HL-60/S4 treated with retinoic acid at 250 ng/mL for 4 days and 3 days (cell line): ENCODE results near the gene PLCB3.

Source experiments
- in situ Hi-C: fragments of 300-500 bp; cut with MboI; formaldehyde crosslinking; loops from 2 replicates; pipeline ENCODE4 v1.7.0; 2022; ENCODE audit warnings: low sequenced_read_pairs

Gene PLCB3

DNA sequence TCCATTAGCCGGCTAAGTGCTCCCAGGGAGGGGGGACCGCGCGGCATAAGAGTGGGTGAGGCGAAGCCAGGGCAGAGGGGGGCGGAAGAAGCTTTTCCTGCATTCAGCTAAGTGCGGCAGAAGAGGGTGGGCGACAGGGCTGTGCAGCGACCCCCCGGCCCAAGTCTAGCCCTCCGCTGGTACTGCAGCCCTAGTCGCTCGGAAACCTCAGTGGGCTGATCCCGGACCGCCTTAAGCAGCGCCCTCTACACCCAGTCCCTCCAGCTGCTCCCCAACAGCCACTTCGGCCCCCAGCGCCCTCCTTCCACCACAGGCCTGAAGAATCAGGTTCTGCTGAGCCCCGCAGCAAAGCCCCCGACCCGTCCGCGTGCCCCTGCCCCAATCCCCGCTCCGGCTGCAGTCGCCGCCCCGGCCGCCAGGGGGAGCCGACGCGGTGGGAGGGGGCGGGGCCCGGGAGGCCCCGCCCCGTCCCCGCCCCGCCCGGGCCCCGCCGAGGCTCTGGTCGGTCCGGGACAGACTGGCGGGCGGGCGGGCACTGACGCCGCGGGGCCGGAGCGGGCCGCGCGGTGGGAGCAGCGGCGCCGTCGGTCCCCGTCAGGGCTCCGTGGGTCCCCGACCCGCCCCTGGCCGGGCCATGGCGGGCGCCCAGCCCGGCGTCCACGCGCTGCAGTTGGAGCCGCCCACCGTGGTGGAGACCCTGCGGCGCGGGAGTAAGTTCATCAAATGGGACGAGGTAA lies at the start of gene PLCB3:
PLCB3 (plus strand) TSS at position 515 of the 737 bp plus-strand sequence; CDS start at position 635, 120 bp downstream.
- in situ Hi-C loops: no loop called here

DNA sequence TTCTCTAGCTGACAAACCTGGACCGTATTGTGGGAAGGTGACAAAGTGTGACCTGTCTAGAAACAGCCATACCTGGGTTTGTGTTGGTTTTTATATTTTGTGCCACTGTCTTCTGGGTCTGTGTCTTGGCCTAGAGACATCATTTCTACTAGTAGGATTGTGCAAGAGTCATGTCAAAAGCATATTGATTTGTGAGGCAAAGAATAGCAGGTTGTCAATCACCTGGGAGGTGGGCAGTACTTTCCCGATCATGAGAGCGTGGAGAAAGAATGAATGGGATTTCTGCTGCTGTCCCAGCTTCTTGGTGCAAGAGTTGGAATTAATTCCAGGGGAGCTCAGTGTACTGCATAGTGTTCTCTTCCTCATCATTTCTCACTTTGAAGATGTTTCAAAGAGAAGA lies 49.8 kb upstream of the PLCB3 start:
- in situ Hi-C loops: no loop called here

DNA sequence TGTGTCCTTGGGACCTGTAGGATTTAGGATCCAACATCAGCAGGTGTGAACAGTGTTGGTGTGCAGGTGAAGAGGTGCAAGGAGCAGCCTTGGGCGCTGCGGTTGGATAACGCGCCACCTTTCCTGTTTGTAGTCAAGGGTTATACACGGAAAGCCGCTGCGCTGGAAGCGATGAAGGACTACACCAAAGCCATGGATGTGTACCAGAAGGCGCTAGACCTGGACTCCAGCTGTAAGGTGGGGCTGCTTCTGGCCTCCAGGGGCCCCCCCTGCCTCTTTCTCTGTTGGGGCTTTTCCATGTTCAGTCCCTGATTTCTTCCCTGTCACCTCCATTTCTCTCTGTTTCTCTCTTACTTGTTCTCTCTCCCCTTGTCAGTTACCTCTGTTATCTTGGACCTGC lies 48.3 kb upstream of the PLCB3 start:
- in situ Hi-C loops: no loop called here

DNA sequence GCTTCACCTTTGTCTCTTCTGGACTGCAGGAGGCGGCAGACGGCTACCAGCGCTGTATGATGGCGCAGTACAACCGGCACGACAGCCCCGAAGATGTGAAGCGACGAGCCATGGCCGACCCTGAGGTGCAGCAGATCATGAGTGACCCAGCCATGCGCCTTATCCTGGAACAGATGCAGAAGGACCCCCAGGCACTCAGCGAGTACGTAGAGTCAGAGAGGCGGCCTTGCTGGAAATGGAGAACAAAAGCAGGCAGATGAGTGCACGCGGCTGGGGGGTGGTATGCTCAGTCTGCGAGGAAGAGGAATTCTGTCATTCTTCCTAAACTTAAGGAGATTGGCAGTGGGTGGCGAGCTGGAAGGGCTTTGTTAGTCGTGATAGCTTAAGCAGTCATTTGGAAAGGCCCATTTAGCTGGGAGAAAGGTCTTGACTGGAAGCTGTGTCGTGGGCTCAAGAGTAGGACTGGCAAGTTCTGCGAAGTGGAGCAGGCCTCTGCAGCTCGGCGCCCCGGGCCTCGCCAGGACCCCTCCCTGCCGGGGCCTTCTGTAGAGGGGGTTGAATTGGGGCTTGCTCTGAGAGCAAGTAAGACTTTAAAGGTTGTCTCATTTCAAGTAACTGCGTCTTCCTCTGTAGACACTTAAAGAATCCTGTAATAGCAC lies 47.8 kb upstream of the PLCB3 start:
- in situ Hi-C loops: no loop called here

DNA sequence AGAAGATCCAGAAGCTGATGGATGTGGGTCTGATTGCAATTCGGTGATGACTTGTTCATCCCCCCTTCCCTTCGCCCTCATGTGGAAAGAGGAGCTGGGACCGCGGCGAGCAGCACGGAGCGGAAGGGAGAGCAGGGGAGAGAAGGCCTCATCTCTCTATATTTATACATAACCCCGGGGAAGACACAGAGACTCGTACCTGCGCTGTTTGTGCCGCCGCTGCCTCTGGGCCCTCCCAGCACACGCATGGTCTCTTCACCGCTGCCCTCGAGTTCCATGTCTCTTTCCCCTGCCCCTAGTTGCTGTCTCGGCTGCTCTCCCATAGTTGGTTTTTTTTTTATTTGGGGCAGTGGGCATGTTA lies 47.3 kb upstream of the PLCB3 start:
- in situ Hi-C loops: no loop called here

DNA sequence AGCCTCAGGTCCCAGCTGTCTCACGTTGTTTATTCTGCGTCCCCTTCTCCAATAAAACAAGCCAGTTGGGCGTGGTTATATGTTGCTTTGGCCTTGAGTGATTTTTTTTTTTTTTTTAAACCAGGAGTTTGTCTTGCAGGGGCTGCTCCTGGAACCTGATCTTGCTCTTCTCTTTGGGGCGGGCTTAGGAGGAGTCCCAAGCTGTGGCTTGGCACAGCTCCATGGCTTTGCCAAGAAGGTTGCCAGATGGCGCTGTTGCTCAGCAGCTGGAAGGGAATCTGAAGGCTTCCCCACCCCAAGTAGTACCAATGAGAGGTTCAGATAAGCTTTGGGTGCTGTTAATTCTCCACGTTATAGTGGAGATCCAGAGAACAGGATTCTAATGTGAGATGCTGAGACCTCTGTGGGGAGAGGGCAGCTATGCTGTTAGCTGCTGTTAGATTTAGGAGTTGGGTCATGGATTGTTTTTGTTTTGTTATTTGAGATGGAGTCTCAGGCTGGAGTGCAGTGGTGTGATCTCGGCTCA lies 46.8 kb upstream of the PLCB3 start:
- in situ Hi-C loops: no loop called here

DNA sequence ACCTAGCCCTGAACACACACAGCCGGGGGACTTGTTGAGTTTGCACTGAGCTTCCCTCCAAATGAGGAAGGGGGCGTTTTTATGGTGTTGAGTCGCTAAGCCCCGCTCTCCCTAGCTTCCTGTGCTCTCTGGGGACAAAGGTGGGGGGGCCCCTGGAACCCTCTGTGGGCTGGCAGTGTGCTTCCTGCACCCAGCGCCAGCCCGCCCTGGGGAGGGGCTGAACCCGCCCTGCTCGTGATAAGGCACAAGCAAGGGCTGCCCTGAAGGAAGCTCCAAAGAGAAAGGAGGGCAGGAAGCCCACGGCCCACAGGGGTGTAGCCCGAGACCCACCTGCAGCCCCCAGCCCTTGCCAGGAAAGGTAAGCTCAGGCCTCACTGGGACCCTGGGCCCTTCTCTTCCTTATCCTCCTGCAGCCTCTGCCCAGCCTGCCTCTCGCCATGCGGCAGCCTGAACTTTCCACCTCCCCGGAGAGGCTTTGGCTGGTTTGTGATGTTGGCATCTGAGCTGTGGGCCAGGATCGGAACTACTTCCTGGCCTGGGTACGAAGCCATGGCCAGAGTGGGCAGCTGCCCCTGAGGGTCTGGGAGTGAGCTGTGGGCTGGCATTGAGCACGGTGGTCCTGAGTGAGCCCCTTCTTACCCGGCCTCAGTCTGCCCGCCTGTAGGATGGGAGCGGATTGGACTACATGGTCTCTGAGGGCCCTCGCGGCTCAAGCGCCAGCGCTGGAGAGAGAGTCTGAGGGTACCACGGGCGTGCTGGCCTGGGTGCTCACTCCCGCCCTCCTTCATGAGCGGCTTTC lies 44.7 kb upstream of the PLCB3 start, which contains the start of gene FERMT3:
FERMT3 (plus strand) TSS at position 265 of the 799 bp plus-strand sequence. CDS start 644 bp downstream, outside the sequence.
- in situ Hi-C loops: no loop called here

DNA sequence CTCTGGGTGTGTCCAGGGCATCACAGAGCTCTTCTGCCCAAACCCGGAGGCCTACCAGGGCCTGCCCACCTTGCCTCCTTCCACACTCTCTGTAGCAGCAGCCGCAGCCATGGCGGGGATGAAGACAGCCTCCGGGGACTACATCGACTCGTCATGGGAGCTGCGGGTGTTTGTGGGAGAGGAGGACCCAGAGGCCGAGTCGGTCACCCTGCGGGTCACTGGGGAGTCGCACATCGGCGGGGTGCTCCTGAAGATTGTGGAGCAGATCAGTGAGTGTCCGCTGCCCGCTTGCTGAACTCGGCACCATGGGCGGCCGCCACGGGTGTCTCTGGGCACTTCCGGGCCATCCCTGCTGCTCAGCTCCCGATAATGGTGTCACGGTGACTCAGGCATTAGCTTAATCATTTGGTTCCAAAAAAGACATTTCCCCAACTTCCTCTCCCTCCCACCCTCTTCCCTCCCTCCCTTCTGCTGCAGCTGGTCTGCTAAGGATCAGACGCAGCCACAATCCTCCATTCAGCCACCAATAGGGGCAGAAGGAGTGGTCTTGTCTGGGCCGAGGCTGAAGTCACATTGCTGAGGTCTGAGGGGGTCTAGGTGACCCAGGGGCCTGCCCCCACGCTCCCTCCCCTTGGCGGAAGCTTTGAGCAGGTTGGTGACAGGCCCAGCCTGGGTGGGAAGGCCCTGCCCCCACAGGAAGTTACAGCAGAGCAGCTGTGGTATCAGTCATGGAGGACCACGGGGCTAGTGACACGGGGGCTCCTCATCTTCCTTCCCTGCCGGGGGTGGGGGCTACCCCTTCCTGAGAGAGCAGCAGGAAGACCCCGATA lies 43.9 kb upstream of the PLCB3 start:
- in situ Hi-C loops: no loop called here

DNA sequence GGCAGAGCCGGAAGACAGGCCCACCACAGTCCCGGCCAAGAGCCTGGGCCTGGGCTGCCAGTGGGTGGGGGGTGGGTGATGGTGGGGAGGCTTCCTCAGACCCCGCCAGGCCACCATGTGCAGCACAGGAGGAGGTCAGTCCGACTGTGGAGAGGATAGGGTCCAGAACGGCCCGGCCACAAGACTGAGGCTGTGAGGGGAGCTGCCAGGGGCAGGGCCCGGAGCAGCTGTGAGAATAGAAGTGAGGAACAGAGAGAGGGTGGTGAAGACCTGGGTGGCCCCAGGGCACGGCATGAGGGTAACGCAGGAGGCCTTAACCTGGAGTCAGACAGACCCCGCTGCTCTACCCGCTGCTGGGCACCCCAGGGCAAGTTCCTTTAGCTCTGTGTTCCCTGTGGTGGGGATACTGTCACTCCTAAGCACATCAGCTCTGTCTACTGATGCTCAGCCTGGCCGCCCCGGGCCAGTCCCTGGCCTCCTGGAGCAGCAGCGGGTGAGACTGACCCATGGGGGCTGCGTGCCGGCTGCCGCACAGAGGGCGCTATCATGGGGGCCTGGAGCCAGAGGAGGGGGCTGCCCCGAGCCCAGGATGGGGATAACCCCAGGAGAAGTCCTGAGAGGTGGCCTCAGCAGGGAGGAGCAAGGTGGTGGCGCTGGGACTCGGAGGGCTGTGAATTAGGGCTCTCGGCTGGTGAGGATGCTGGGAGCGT lies 43.1 kb upstream of the PLCB3 start:
- in situ Hi-C loops: no loop called here

DNA sequence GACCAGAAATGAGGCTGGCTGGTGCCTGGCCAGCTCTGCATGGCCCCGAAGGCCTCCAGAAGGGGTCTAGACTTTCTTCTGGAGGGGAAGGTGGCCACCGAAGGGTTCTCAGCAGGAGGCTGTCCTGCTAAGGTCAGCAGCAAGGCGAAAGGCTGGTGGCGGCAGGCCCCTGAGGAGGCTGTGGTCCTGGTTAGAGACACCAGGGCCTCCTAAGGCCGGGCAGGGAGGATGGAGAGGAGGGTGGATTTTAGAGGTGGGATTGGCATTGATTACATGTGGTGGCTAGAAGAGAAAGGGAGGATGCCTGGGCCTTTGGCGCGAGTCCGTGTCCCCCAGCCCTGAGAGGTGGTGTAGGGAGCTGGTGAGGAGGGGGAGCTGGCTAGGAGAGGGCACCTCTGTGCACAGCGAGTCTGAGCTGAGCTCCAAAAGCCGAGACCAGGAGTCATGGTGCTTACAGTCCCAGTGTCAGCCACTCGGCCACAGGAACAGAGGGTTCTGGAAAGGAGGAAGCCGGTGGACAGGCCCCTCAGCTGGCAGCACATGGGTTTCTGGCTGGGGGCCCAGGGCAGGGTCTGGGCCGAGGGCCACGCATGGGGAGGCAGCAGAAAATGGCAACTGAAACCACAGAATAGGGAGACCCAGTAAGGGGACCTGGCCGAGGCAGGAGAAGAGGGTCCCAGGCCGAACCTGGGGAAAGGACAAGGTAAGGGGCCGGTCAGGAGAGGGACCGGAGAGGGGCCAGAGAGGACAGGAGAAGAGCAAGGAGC lies 42.4 kb upstream of the PLCB3 start:
- in situ Hi-C loops: no loop called here

DNA sequence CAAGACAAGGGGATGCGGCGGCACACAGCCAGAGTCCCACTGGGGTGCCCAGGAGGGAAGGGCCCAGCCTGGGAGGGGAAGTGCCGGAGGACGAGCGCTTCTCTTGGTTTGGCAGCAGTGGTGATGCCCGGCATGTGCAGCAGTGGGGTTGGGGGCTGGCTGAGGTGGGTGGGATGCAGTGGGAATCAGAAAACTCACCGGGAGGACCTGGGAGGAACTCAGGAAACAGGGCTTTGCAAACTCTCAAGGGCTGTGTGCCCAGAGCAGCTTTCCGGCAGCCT lies 41.8 kb upstream of the PLCB3 start:
- in situ Hi-C loops: no loop called here

DNA sequence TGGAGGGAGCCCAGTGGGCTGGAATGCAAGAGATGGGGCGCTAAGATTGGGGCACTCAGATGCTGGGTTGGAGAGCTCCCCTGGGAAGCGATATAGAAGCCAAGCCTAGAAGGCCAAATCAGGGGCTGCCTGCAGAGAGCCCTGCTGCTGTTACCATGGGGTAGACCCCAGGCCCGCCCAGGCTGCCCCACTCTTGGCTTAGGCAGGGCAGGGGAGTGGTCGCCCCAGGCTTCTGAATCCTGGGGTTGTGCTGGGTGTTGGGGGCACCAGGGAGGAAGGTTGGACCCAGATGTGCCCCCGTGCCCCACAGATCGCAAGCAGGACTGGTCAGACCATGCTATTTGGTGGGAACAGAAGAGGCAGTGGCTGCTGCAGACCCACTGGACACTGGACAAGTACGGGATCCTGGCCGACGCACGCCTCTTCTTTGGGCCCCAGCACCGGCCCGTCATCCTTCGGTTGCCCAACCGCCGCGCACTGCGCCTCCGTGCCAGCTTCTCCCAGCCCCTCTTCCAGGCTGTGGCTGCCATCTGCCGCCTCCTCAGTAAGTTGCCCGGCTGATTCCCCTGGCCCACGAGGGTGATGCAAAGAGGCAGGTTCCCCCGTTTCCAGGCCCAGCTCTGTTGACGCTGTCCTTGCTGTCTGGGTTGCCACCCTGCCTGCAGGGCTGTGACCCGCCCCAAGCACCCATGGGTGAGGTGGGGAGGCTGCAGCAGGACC lies 40.9 kb upstream of the PLCB3 start:
- in situ Hi-C loops: no loop called here

DNA sequence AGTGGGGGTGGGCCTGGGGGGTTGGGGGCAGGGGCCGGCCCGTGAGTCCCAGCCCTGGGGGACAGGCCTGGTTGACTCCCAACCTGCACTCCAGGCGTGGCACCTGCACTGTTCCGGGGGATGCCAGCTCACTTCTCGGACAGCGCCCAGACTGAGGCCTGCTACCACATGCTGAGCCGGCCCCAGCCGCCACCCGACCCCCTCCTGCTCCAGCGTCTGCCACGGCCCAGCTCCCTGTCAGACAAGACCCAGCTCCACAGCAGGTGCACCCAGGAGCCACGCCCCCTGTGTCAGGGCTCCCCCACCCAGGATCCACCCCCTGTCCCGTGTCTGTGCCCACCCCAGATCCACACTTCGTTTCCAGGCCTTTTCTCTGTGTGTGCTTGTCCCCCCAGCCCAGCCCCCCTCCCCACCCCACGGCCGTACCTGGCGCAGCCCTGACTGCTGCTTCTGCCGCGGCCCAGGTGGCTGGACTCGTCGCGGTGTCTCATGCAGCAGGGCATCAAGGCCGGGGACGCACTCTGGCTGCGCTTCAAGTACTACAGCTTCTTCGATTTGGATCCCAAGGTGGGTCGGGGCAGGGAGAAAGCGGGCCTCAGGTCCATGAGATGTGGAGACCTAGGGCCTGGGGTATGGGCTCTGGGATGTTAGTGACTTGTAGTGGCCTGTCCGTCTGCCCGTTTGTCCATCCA lies 40.0 kb upstream of the PLCB3 start:
- in situ Hi-C loops: no loop called here

DNA sequence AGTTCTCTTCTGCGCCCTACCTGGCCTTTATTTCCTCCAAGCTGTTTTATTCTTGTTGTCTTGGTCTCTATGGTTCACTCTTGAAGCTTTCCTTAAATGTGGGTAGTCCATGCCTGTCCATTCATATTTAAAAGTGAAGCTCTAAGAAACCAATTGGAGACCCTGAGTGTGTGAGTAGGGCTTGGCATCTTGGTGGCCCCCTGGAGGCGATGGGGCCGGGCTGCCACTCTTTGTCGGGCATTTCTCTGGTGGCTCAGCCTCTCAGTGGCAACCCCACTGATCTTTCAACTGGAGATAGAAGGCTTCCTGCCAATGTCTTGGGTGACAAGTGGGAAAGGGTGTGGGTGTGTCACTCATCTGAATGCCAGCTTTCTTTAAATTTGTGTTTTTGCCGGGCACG lies 34.5 kb upstream of the PLCB3 start:
- in situ Hi-C loops: no loop called here

DNA sequence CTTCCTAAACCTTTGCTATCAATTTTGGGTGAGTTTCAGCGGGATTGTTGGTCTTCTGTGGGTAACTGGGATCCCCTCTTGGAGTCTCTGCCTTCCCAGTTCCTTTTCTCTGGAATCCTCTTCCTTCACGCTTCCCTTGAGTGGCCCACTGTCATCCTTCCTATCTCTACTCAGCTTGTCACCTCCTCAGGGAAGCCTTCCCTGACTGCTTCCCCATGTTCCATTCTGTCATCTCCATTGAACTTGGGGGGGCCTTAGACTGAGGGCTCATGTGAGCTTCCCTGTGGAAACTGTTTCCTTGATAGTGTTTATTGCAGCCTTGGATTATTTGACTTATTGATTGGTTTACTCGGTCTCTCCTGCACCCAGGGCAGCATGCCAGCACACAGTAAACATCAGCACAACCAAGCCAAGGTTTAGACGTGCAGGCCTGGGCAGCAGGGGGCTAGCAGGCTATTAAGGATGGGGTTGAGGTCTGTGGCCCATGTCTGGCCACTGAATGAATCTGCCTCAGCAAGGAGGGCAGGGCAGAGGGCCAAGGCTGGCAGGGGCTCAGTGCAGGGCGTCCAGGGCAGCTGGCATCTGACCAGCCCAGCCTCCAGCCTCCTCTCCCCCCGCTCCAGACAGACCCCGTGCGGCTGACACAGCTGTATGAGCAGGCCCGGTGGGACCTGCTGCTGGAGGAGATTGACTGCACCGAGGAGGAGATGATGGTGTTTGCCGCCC lies 32.5 kb upstream of the PLCB3 start:
- in situ Hi-C loops: no loop called here

DNA sequence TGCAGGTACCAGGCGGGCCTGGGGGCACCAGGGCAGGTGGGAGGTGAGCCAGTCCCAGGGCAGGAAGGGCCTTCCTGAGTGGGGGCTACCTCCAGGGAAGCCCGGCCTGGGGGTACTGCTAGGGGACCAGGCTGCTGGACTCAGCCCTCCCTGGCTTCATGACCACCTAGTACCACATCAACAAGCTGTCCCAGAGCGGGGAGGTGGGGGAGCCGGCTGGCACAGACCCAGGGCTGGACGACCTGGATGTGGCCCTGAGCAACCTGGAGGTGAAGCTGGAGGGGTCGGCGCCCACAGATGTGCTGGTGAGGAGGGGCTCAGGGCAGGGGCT lies 32.0 kb upstream of the PLCB3 start:
- in situ Hi-C loops: no loop called here

DNA sequence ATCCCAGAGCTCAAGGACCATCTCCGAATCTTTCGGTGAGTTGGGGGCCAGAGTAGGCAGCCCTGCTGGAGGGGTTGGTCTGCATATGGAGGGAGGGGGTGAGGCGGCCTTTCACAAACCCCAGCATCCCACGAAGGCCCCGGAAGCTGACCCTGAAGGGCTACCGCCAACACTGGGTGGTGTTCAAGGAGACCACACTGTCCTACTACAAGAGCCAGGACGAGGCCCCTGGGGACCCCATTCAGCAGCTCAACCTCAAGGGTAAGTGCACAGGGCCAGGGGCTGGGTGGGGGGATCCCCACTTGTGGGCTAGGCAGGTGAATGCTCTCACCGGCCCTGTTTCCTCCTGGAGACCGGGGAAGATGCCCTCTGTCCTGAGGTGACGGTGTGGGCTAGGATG lies 31.6 kb upstream of the PLCB3 start:
- in situ Hi-C loops: no loop called here

DNA sequence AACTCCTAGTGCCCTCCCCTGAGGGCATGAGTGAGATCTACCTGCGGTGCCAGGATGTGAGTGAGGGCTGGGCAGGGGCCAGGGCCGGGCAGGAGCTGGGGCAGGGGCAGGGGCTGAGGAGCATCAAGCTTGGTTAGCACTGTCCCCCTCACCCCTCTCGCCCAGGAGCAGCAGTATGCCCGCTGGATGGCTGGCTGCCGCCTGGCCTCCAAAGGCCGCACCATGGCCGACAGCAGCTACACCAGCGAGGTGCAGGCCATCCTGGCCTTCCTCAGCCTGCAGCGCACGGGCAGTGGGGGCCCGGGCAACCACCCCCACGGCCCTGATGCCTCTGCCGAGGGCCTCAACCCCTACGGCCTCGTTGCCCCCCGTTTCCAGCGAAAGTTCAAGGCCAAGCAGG lies 31.1 kb upstream of the PLCB3 start:
- in situ Hi-C loops: no loop called here
